Activated T-helper 2 cell treated with anti-CD3 and anti-CD28 coated beads, Interferon-gamma antibody, Interleukin-2, Interleukin-4, amounts not matched to agents 10 μg/mL and 5 μg/mL and 100 μg/mL, durations not matched to agents 14 hours and 24 hours and 36 hours (primary cell): Measurements from ENCODE around the gene PCDHGA9. TPM values are rescaled to one million over a fixed set of nuclear protein-coding genes. Genes with fewer than 3 reads are reported as not detected.
"Not testable (repeated sequence)": the region's sequence is repeated elsewhere in the genome, so short reads cannot be mapped to it uniquely, and the experiment has no call there.

ENCODE experiments used
- DNase-seq: peaks from one replicate; pipeline ENCODE4 v3.0.0; 2021; ENCODE audit warnings: low spot score
- H3K27ac Mint-ChIP-seq: one replicate; pipeline ENCODE4 v1.8.0; 2021; ENCODE audit warnings: mixed read lengths
- H3K27me3 Mint-ChIP-seq: one replicate; pipeline ENCODE4 v1.8.0; 2021; ENCODE audit warnings: low read depth, mixed read lengths
- H3K36me3 Mint-ChIP-seq: one replicate; pipeline ENCODE4 v1.8.0; 2021; ENCODE audit warnings: low read depth, mixed read lengths
- H3K4me1 Mint-ChIP-seq: one replicate; pipeline ENCODE4 v1.8.0; 2021; ENCODE audit warnings: low read depth, mixed read lengths
- H3K4me3 Mint-ChIP-seq: one replicate; pipeline ENCODE4 v1.8.0; 2021; ENCODE audit warnings: low read depth, mild to moderate bottlenecking, moderate library complexity, mixed read lengths
- H3K9me3 Mint-ChIP-seq: one replicate; pipeline ENCODE4 v1.8.0; 2021; ENCODE audit warnings: mixed read lengths
- intact Hi-C: fragments of 100-400 bp; cut with micrococcal nuclease; formaldehyde crosslinking; loops from one replicate; pipeline ENCODE4 v1.15.1; 2023
- total RNA-seq: library from RNA; stranded (reverse); gene quantifications from 2 replicates; pipeline ENCODE4 v1.2.3, GENCODE V29; 2022

Gene PCDHGA9
- total RNA-seq, 1 donor from 2014 or later: 0.32 TPM

GRCh38 chr5:141392429-141393198 is 10.0 kb upstream of the PCDHGA9 start, which contains the start of gene PCDHGA8:
TSS of gene PCDHGA8 (plus strand) at chr5:141392633. CDS start at chr5:141392814, 181 bp downstream.
- H3K27ac Mint-ChIP-seq: no peak within 1 kb of the TSS
- H3K27me3 Mint-ChIP-seq: peaks cover 15% of the 10 kb centered on the region
- DNase-seq: no peak
- no peaks in the 10 kb centered on the region for H3K4me1 Mint-ChIP-seq
- H3K9me3 Mint-ChIP-seq: peaks cover 42% of the 10 kb centered on the region
- H3K36me3 Mint-ChIP-seq: peaks cover 3% of the 10 kb centered on the region
- H3K4me3 Mint-ChIP-seq: no peak within 1 kb of the TSS
- intact Hi-C loops: no loop called here

DNA sequence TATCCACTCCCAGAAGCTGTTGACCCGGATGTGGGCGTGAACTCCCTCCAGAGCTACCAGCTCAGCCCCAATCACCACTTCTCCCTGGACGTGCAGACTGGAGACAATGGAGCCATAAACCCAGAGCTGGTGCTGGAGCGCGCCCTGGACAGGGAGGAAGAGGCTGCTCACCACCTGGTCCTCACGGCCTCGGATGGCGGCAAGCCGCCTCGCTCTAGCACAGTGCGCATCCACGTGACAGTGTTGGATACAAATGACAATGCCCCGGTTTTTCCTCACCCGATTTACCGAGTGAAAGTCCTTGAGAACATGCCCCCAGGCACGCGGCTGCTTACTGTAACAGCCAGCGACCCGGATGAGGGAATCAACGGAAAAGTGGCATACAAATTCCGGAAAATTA is 9.3 kb upstream of the PCDHGA9 start:
- DNase-seq: no peak
- Mint-ChIP-seq H3K27ac (no peak overlapping the region), H3K4me1 (no peaks in the 10 kb centered on the region), H3K36me3 (peaks cover 3% of the 10 kb centered on the region), H3K4me3 (no peak overlapping the region), H3K27me3 (peaks cover 14% of the 10 kb centered on the region), H3K9me3 (peaks cover 40% of the 10 kb centered on the region)
- intact Hi-C loops: no loop called here

DNA sequence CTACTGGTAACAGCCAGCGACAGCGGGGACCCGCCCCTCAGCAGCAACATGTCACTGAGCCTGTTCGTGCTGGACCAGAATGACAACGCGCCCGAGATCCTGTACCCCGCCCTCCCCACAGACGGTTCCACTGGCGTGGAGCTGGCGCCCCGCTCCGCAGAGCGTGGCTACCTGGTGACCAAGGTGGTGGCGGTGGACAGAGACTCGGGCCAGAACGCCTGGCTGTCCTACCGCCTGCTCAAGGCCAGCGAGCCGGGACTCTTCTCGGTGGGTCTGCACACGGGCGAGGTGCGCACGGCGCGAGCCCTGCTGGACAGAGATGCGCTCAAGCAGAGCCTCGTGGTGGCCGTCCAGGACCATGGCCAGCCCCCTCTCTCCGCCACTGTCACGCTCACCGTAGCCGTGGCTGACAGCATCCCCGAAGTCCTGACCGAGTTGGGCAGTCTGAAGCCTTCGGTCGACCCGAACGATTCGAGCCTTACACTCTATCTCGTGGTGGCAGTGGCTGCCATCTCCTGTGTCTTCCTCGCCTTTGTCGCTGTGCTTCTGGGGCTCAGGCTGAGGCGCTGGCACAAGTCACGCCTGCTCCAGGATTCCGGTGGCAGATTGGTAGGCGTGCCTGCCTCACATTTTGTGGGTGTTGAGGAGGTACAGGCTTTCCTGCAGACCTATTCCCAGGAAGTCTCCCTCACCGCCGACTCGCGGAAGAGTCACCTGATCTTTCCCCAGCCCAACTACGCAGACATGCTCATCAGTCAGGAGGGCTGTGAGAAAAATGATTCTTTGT is 8.0 kb upstream of the PCDHGA9 start:
- DNase-seq, H3K27ac Mint-ChIP-seq, intact Hi-C loops, H3K36me3 Mint-ChIP-seq, H3K4me1 Mint-ChIP-seq, H3K4me3 Mint-ChIP-seq: not testable (repeated sequence)
- peaks cover 37% of the 10 kb centered on the region for H3K9me3 Mint-ChIP-seq
- peaks cover 19% of the 10 kb centered on the region for H3K27me3 Mint-ChIP-seq

- H3K27ac Mint-ChIP-seq, H3K36me3 Mint-ChIP-seq, intact Hi-C loops, H3K4me1 Mint-ChIP-seq: not testable (repeated sequence)
- peak within 1 kb of the TSS; percentile 55 for H3K4me3 Mint-ChIP-seq
- peaks cover 22% of the 10 kb centered on the region for H3K27me3 Mint-ChIP-seq
- H3K9me3 Mint-ChIP-seq: peaks cover 36% of the 10 kb centered on the region
- peak; percentile 31 for DNase-seq
Measured at GRCh38 chr5:141397756-141398551, 4.6 kb upstream of the PCDHGA9 start, which contains the start of gene PCDHGB5. TSS of gene PCDHGB5 (plus strand) at chr5:141397947. CDS start at chr5:141398128, 181 bp downstream.

DNA sequence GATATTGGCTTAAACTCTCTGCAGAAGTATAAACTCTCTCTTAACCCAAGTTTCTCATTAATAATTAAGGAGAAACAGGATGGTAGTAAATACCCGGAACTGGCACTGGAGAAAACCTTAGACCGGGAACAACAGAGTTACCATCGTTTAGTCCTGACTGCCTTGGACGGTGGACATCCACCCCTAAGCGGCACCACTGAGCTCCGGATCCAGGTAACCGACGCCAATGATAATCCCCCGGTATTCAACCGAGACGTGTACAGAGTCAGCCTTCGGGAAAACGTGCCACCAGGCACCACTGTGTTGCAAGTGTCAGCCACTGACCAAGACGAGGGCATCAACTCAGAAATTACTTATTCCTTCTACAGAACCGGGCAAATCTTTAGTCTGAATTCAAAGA is 4.0 kb upstream of the PCDHGA9 start:
- Mint-ChIP-seq H3K4me3 (no peak overlapping the region), H3K36me3 (no peaks in the 10 kb centered on the region), H3K9me3 (peaks cover 35% of the 10 kb centered on the region), H3K27me3 (peaks cover 23% of the 10 kb centered on the region), H3K27ac (no peak overlapping the region), H3K4me1 (no peaks in the 10 kb centered on the region)
- DNase-seq: no peak
- intact Hi-C loops: no loop called here

DNA sequence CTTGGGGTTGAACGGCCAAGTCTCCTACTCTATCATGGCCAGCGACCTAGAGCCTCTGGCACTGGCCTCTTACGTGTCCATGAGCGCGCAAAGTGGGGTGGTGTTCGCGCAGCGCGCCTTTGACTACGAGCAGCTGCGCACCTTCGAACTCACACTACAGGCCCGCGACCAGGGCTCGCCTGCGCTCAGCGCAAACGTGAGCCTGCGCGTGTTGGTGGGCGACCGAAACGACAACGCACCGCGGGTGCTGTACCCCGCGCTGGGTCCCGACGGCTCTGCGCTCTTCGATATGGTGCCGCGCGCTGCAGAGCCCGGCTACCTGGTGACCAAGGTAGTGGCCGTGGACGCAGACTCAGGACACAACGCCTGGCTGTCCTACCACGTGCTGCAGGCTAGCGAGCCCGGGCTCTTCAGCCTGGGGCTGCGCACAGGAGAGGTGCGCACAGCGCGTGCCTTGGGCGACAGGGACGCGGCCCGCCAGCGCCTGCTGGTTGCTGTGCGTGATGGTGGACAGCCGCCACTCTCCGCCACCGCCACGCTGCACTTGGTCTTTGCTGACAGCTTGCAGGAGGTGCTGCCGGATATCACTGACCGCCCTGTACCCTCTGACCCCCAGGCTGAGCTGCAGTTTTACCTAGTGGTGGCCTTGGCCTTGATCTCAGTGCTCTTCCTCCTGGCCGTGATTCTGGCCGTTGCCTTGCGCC is 2.9 kb upstream of the PCDHGA9 start:
- intact Hi-C loops: no loop called here
- Mint-ChIP-seq H3K4me3 (no peak overlapping the region), H3K27me3 (peaks cover 25% of the 10 kb centered on the region)

DNA sequence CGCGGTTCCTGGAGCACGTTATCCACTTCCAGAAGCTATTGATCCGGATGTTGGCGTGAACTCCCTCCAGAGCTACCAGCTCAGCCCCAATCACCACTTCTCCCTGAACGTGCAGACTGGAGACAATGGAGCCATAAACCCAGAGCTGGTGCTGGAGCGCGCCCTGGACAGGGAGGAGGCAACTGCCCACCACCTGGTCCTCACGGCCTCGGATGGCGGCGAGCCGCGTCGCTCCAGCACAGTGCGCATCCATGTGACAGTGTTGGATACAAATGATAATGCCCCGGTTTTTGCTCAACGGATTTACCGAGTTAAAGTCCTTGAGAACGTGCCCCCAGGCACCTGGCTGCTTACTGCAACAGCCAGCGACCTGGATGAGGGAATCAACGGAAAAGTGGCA is 809 bp downstream of the PCDHGA9 start:
- Mint-ChIP-seq H3K4me1 (peaks cover 2% of the 10 kb centered on the region), H3K36me3 (peaks cover 2% of the 10 kb centered on the region), H3K27me3 (peaks cover 36% of the 10 kb centered on the region), H3K27ac (no peak overlapping the region), H3K9me3 (peaks cover 30% of the 10 kb centered on the region), H3K4me3 (no peak overlapping the region)
- intact Hi-C loops: no loop called here
- DNase-seq: no peak

More for the DNA sequence above, 2.9 kb upstream of the PCDHGA9 start:
- Mint-ChIP-seq H3K4me1 (no peaks in the 10 kb centered on the region), H3K27ac (no peak overlapping the region), H3K9me3 (peaks cover 30% of the 10 kb centered on the region), H3K36me3 (no peaks in the 10 kb centered on the region)
- no peak for DNase-seq

- peaks cover 10% of the 10 kb centered on the region for H3K36me3 Mint-ChIP-seq
- intact Hi-C loops: loop anchor here (5.0 kb wide), 1 partner anchor 171 kb away; no protein-coding TSS in a partner anchor
- DNase-seq, H3K27ac Mint-ChIP-seq, H3K4me1 Mint-ChIP-seq: not testable (repeated sequence)
- H3K27me3 Mint-ChIP-seq: peaks cover 40% of the 10 kb centered on the region
- peak within 1 kb of the TSS; percentile 55 for H3K4me3 Mint-ChIP-seq
- peaks cover 23% of the 10 kb centered on the region for H3K9me3 Mint-ChIP-seq
Measured at GRCh38 chr5:141407790-141408505, 5.4 kb downstream of the PCDHGA9 start, which contains the start of gene PCDHGB6. TSS of gene PCDHGB6 (plus strand) at chr5:141408021. CDS start at chr5:141408203, 182 bp downstream.

DNA sequence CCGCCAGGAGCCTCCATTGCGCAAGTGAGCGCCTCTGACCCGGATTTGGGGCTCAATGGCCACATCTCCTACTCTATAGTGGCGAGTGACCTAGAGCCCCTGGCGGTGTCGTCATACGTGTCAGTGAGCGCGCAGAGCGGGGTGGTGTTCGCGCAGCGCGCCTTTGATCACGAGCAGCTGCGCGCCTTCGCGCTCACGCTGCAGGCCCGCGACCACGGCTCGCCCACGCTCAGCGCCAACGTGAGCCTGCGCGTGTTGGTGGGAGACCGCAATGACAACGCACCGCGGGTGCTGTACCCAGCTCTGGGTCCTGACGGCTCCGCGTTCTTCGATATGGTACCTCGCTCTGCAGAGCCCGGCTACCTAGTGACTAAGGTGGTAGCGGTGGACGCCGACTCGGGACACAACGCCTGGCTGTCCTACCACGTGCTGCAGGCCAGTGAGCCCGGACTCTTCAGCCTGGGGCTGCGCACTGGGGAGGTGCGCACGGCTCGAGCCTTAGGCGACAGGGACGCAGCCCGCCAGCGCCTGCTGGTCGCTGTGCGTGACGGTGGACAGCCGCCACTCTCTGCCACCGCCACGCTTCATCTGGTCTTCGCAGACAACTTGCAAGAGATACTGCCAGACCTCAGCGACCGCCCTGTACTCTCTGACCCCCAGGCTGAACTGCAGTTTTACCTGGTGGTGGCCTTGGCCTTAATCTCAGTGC is 7.2 kb downstream of the PCDHGA9 start:
- Mint-ChIP-seq H3K27ac (no peak overlapping the region), H3K4me3 (no peak overlapping the region), H3K9me3 (peaks cover 24% of the 10 kb centered on the region), H3K4me1 (peaks cover 16% of the 10 kb centered on the region), H3K27me3 (peaks cover 51% of the 10 kb centered on the region), H3K36me3 (peaks cover 13% of the 10 kb centered on the region)
- intact Hi-C loops: loop anchor here (5.0 kb wide), 1 partner anchor 172 kb away; no protein-coding TSS in a partner anchor
- no peak for DNase-seq

DNA sequence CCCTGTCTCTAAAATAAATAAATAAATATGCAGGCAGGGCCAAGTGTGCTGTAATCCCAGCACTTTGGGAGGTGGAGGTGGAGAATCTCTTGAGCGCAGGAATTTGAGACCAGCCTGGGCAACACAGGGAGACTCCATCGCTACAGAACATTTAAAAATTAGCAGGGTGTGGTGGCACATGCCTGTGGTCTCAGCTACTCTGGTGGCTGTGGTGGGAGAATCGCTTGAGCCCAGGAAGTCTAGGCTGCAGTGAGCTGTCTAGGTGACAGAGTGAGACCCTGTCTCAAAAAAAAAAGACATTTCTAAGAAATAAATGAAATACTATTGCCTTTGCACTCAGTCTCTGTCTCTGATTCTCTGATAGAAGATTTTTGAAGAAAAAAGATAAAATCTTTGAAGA is 9.0 kb downstream of the PCDHGA9 start:
- no peak overlapping the region for H3K4me3 Mint-ChIP-seq
- H3K4me1 Mint-ChIP-seq: peaks cover 16% of the 10 kb centered on the region
- DNase-seq: no peak
- H3K27me3 Mint-ChIP-seq: peaks cover 61% of the 10 kb centered on the region
- intact Hi-C loops: no loop called here
- peaks cover 24% of the 10 kb centered on the region for H3K9me3 Mint-ChIP-seq
- H3K36me3 Mint-ChIP-seq: peaks cover 13% of the 10 kb centered on the region
- H3K27ac Mint-ChIP-seq: no peak overlapping the region
